Prostate gland (tissue), 2 donors: ENCODE results near the gene TTC33.

Source experiments
- POLR2AphosphoS5 ChIP-seq: sonication (generic); formaldehyde crosslinking; IDR thresholded peaks from one replicate; pipeline ENCODE4 v1.6.1; 2017; ENCODE audit warnings: antibody characterized with exemption
- TF ChIP-seq, protein P1 (sequence below), 4 experiments: fragments of 200-600 bp in 2 of 4; fragments of 450-650 bp in 2 of 4; sonication (generic) in 2 of 4; IDR thresholded peaks; 1 replicate in 3 of 4; 2 replicates in 1 of 4; pipeline ENCODE4 v1.5.1; 2016 to 2019; ENCODE audit warnings: antibody characterized with exemption in 4 of 4, mild to moderate bottlenecking in 2 of 4, moderate library complexity in 2 of 4

DNA sequence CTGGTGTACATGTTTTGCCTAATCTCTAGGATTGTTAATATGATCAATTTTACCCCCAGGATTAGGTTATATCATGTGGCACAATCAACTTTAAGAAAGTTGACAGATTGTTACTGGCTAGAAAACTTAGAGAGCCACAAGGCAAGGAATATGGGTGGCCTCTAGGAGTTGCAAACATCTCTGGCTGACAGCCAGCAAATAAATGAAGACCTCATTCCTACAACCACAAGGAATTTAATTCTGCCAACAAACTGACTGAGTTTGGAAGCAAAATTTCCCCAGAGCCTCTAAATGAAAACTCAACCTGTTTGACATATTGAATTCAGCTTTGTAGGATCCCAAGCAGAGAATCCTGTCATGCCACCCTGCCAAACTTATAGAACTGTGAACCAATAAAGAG is 272.4 kb downstream of the TTC33 start:
- no peak for TF ChIP-seq POLR2AphosphoS5
- TF ChIP-seq, protein P1, sequence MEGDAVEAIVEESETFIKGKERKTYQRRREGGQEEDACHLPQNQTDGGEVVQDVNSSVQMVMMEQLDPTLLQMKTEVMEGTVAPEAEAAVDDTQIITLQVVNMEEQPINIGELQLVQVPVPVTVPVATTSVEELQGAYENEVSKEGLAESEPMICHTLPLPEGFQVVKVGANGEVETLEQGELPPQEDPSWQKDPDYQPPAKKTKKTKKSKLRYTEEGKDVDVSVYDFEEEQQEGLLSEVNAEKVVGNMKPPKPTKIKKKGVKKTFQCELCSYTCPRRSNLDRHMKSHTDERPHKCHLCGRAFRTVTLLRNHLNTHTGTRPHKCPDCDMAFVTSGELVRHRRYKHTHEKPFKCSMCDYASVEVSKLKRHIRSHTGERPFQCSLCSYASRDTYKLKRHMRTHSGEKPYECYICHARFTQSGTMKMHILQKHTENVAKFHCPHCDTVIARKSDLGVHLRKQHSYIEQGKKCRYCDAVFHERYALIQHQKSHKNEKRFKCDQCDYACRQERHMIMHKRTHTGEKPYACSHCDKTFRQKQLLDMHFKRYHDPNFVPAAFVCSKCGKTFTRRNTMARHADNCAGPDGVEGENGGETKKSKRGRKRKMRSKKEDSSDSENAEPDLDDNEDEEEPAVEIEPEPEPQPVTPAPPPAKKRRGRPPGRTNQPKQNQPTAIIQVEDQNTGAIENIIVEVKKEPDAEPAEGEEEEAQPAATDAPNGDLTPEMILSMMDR (IDR thresholded peaks at IDR 0.05), result no peak
